Astrocyte of the spinal cord (primary cell): ENCODE measurements around the gene DDHD1.
A peak's percentile ranks its signal among the peaks of the same experiment; 100 is the strongest.

ENCODE experiments used
- DNase-seq: peaks from one replicate; pipeline ENCODE4 v3.0.0; 2011; ENCODE audit warnings: low read depth, low spot score
- H3K4me3 ChIP-seq: 2 replicates; pipeline ENCODE4 v1.5.1; 2011; ENCODE audit warnings: low read depth, mild to moderate bottlenecking, low read length, moderate library complexity
- in situ Hi-C: cut with HindIII; loops from 2 replicates; pipeline ENCODE4 v1.10.0; 2017; ENCODE audit warnings: low sequenced_read_pairs
- TF ChIP-seq, protein P1 (sequence below): IDR thresholded peaks from 2 replicates; pipeline ENCODE4 v1.5.1; 2012; ENCODE audit warnings: low read depth, mild to moderate bottlenecking, low read length, inconsistent platforms

DDHD1 gene

DNA sequence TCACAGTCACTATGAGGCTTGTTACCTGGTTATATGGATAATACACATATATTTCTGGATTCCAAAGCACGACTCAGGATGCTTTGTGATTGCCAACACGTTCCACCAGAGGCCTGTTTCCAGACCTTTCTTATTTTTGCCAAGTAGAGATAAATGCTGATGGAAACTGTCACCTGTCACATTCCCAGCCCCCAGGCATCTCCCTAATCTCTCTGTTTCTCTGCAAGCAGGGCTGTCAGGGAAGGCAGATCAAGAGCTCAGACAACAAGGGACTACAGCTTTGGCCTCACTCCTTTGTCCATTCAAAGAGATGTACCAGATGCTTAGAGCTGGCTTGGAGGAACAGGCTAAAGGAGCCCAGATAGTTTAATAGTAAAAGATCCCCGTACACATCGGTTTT is 21.8 kb upstream of the DDHD1 start:
- no peak overlapping the region for H3K4me3 ChIP-seq
- TF ChIP-seq, protein P1, sequence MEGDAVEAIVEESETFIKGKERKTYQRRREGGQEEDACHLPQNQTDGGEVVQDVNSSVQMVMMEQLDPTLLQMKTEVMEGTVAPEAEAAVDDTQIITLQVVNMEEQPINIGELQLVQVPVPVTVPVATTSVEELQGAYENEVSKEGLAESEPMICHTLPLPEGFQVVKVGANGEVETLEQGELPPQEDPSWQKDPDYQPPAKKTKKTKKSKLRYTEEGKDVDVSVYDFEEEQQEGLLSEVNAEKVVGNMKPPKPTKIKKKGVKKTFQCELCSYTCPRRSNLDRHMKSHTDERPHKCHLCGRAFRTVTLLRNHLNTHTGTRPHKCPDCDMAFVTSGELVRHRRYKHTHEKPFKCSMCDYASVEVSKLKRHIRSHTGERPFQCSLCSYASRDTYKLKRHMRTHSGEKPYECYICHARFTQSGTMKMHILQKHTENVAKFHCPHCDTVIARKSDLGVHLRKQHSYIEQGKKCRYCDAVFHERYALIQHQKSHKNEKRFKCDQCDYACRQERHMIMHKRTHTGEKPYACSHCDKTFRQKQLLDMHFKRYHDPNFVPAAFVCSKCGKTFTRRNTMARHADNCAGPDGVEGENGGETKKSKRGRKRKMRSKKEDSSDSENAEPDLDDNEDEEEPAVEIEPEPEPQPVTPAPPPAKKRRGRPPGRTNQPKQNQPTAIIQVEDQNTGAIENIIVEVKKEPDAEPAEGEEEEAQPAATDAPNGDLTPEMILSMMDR = no peak
- no peak for DNase-seq
- in situ Hi-C loops = no loop called here

DNA sequence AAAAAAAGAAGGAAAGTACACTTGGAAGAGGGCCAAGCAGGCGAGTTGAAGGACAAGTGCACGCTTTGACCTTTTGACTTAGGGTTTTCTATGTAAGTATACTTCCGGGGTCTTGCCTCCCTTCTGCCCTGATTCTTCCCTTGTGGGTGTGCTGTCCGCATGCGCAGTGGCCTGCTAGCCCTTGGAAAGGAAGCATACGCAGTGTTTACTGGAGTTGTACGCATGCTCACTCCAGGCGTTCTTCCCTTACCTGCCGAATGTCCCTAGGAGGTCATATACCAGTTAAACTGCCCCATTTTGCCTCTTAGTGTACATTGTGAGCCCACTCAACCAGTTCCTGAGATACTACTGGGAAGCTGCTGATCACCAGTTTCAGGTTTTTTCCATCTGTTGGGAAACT is 15.7 kb upstream of the DDHD1 start:
- no peak overlapping the region for H3K4me3 ChIP-seq
- in situ Hi-C loops = no loop called here
- no peak for DNase-seq
- TF ChIP-seq, protein P1 = no peak

GRCh38 chr14:53167602-53168328 is 14.6 kb upstream of the DDHD1 start:
- TF ChIP-seq, protein P1 = no peak
- in situ Hi-C loops = no loop called here
- H3K4me3 ChIP-seq = no peak overlapping the region
- no peak for DNase-seq

DNA sequence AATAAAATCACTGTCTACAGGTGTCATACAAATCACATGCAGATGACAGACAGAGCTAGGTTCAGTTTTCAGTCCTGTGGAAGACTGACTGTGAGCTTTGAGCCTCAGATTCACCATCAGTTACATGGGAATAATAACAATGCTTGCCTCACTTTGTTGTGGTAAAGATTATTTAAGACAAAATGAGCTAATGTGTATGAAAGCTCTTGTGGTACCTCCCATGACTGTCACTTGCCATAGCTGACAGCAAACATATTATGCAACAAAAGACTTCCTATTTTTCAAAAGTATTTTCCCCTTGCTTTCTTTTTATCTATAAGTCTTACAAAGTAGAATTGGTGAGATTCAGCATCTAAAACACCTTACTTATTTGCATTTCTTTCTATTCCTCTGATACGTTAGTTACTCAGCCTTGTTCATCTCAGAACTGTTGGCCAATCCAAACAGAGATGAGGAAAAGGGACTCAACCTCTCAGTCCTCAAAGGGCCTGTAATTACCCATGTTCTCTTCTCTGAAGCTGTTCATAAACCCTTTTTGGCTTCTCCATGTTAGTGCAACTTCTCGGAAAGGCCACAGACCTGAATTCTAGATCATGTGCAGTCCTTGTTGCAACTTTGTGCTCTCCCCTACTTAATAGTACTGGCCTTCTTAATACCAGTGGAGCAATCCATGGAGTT is 8.8 kb upstream of the DDHD1 start:
- H3K4me3 ChIP-seq = no peak overlapping the region
- in situ Hi-C loops = no loop called here
- DNase-seq = no peak
- TF ChIP-seq, protein P1 = no peak

GRCh38 chr14:53156238-53156637 is 3.1 kb upstream of the DDHD1 start:
- H3K4me3 ChIP-seq = no peak overlapping the region
- in situ Hi-C loops = no loop called here
- TF ChIP-seq, protein P1 = no peak
- no peak for DNase-seq

DNA sequence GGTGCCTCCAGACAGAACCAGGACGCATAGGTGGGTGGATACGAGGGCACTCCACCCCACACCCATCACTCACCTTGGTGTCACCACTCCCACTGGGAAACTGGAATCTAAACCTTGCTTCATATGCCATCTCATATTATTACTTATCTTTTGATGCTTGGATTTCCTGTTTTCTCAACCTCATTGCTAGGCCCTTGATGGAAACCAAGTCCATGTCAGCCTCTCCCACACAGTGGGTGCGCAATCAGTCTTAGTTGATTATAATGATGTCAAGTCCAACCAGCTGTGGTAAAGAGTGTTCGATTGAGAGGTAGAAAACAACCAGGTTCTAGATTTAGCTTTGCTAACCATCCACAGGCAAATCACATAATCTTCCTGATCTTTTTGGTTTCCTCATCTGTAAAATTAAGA is 584 bp upstream of the DDHD1 start:
- no peak for DNase-seq
- TF ChIP-seq, protein P1 = no peak
- peak overlapping the region; percentile 85 for H3K4me3 ChIP-seq
- in situ Hi-C loops = no loop called here
